ENCODE measurements around the gene ZBTB34. TPM values are rescaled to one million over a fixed set of nuclear protein-coding genes. Genes with fewer than 3 reads are reported as not detected.

The ZBTB34 gene
- total and polyA plus RNA-seq, 9 of the 15 experiments (the other 6 are each of a cell fraction or from before 2014, with no cell fraction given): 2.7 to 15.6 (median 9.8) TPM

- Histone ChIP-seq H3K4me1 (replicated peaks in 1 of 2; ENCODE audit: control insufficient read depth in 2 of 2, insufficient read depth in 2 of 2, low read length in 2 of 2) (peaks cover 0 to 6% of the 10 kb centered on the region in 2 experiments; a peak in 3 of 5 replicates), H3K4me3 (no peak overlapping the region), H3K36me3 (ENCODE audit: control insufficient read depth, insufficient read depth, low read length) (no peaks in the 10 kb centered on the region), H2AFZ (ENCODE audit: low read depth, low read length) (no peak overlapping the region), H3K27me3 (ENCODE audit: control insufficient read depth in 2 of 2, insufficient read depth in 2 of 2, low read length in 2 of 2) (peaks cover 6 to 9% of the 10 kb centered on the region in 2 experiments; a peak in 4 of 5 replicates), H4K20me1 (replicated peaks; ENCODE audit: control insufficient read depth, insufficient read depth, low read length) (peaks cover 3% of the 10 kb centered on the region; the same call in 1 of the 2 replicates), H3K9me3 (replicated peaks; ENCODE audit: control insufficient read depth, insufficient read depth, low read depth, low read length) (no peaks in the 10 kb centered on the region), H3K9me1 (ENCODE audit: control insufficient read depth, insufficient read depth, low read length) (no peaks in the 10 kb centered on the region), H3K27ac (ENCODE audit: extremely low read depth, low read depth, low read length) (no peak overlapping the region), H3K4me2 (ENCODE audit: insufficient read depth, low read length) (no peak overlapping the region), H3K9ac (ENCODE audit: insufficient read depth in 1 of 2, low read depth in 2 of 2, low read length in 2 of 2) (no peak overlapping the region), H3K79me2 (ENCODE audit: control insufficient read depth, insufficient read depth, low read length) (no peaks in the 10 kb centered on the region)
- TF ChIP-seq ZNF41 (CRISPR knock-in tag; conservative IDR thresholded peaks at IDR 0.05): no peak
- no peak for TF ChIP-seq ZNF232 (CRISPR knock-in tag; IDR thresholded peaks at IDR 0.05)
- no peak for TF ChIP-seq NR3C1 (CRISPR knock-in tag; IDR thresholded peaks at IDR 0.05)
- TF ChIP-seq ZFP1 (CRISPR knock-in tag; IDR thresholded peaks at IDR 0.05): no peak
- TF ChIP-seq SREBF1 (IDR thresholded peaks at IDR 0.05; ENCODE audit: borderline replicate concordance, low read depth, low read length): no peak
- TF ChIP-seq POLR3A (IDR thresholded peaks at IDR 0.05; ENCODE audit: borderline replicate concordance, extremely low read depth, insufficient read depth, insufficient read length): no peak
- TF ChIP-seq NCOR1 (IDR thresholded peaks at IDR 0.05): no peak
- TF ChIP-seq FOXA1 (IDR thresholded peaks at IDR 0.05; ENCODE audit: borderline replicate concordance): no peak
- no peak for TF ChIP-seq CUX1 (CRISPR knock-in tag; IDR thresholded peaks at IDR 0.05)
- no peak for TF ChIP-seq DACH1 (IDR thresholded peaks at IDR 0.05; ENCODE audit: partially characterized antibody)
- TF ChIP-seq KLF10 (CRISPR knock-in tag; IDR thresholded peaks at IDR 0.05): no peak
- TF ChIP-seq NR2C1 (IDR thresholded peaks at IDR 0.05): no peak
- no peak for TF ChIP-seq NR2C1 (tag; IDR thresholded peaks at IDR 0.05)
- TF ChIP-seq CBFA2T2 (conservative IDR thresholded peaks at IDR 0.05): no peak
- TF ChIP-seq HIVEP1 (CRISPR knock-in tag; IDR thresholded peaks at IDR 0.05): no peak
- TF ChIP-seq GATAD2B (IDR thresholded peaks at IDR 0.05; ENCODE audit: borderline replicate concordance): no peak
- TF ChIP-seq XRCC4 (IDR thresholded peaks at IDR 0.05; ENCODE audit: extremely low read depth, insufficient read depth, insufficient read length): no peak
- no peak for TF ChIP-seq TAF1 (IDR thresholded peaks at IDR 0.05; ENCODE audit: control insufficient read depth, extremely low read depth, insufficient read depth, low read length, severe bottlenecking)
- TF ChIP-seq NR2F6 (CRISPR knock-in tag; IDR thresholded peaks at IDR 0.05): no peak
- TF ChIP-seq BRD4 (IDR thresholded peaks at IDR 0.05): no peak
- TF ChIP-seq FOXM1 (IDR thresholded peaks at IDR 0.05; ENCODE audit: low read depth): no peak
- TF ChIP-seq FOXM1 (CRISPR knock-in tag; IDR thresholded peaks at IDR 0.05; ENCODE audit: low read depth): no peak
- WGBS (ENCODE audit: insufficient coverage, low coverage, missing lambda C conversion rate): 34% methylated on average over 5 of the region's 5 CpGs
- POLR2A ChIA-PET: no interaction called here
- ATAC-seq (no peak), FAIRE-seq (no peak), DNase-seq (ENCODE audit: extremely low read depth in 1 of 4, low spot score in 3 of 4) (no peak)
- in situ Hi-C loops (cut with MboI) (no loop called here), intact Hi-C loops (cut with micrococcal nuclease) (no loop called here)
- BruUV-seq (replicated peaks): no TSS peak
- CTCF ChIA-PET (ENCODE audit: low intra/inter-chr PET ratio): no interaction called here
These were observed 6.8 kb upstream of the ZBTB34 start for GRCh38 chr9:126853667-126854066.

Measured in K562 (cell line).